HG03460 (cell line): Measurements from ENCODE around the gene TMSB4X.
"Not testable (repeated sequence)": the region's sequence is repeated elsewhere in the genome, so short reads cannot be mapped to it uniquely, and the experiment has no call there.

Source experiments
- ATAC-seq: cut with Tn5 transposase; IDR thresholded peaks from one replicate; pipeline ENCODE4 v1.9.1; 2021; ENCODE audit not compliant: unreplicated experiment

The TMSB4X gene

GRCh38 chrX:12974796-12975669 lies at the start of gene TMSB4X:
TMSB4X (plus strand) TSS chrX:12975110.
- ATAC-seq = peak; percentile 36

GRCh38 chrX:12929701-12930100 lies 45.2 kb upstream of the TMSB4X start:
- no peak for ATAC-seq

- ATAC-seq = no peak
Measured at GRCh38 chrX:12930150-12930549, 44.8 kb upstream of the TMSB4X start.

- ATAC-seq = no peak
Measured at GRCh38 chrX:12932244-12932643, 42.7 kb upstream of the TMSB4X start.

- ATAC-seq = no peak
Measured at GRCh38 chrX:12934850-12935249, 40.1 kb upstream of the TMSB4X start.

GRCh38 chrX:12936947-12937346 lies 38.0 kb upstream of the TMSB4X start:
- ATAC-seq = no peak

GRCh38 chrX:12940471-12940870 lies 34.4 kb upstream of the TMSB4X start:
- not testable (repeated sequence) for ATAC-seq

- not testable (repeated sequence) for ATAC-seq
Measured at GRCh38 chrX:12943592-12943991, 31.3 kb upstream of the TMSB4X start.

GRCh38 chrX:12944452-12944851 lies 30.5 kb upstream of the TMSB4X start:
- not testable (repeated sequence) for ATAC-seq

- no peak for ATAC-seq
Measured at GRCh38 chrX:12945494-12945893, 29.4 kb upstream of the TMSB4X start.

- ATAC-seq = no peak
Measured at GRCh38 chrX:12946406-12946805, 28.5 kb upstream of the TMSB4X start.

GRCh38 chrX:12946838-12947544 lies 27.9 kb upstream of the TMSB4X start:
- no peak for ATAC-seq

GRCh38 chrX:12947545-12948235 lies 27.2 kb upstream of the TMSB4X start:
- no peak for ATAC-seq

GRCh38 chrX:12948495-12948894 lies 26.4 kb upstream of the TMSB4X start:
- ATAC-seq = no peak

- no peak for ATAC-seq
Measured at GRCh38 chrX:12949205-12949926, 25.5 kb upstream of the TMSB4X start.

- peak; percentile 51 for ATAC-seq
Measured at GRCh38 chrX:12949927-12950656, 24.8 kb upstream of the TMSB4X start.

GRCh38 chrX:12950851-12951594 lies 23.9 kb upstream of the TMSB4X start:
- peak; percentile 41 for ATAC-seq

- no peak for ATAC-seq
Measured at GRCh38 chrX:12951595-12951975, 23.3 kb upstream of the TMSB4X start.

- ATAC-seq = no peak
Measured at GRCh38 chrX:12953420-12953819, 21.5 kb upstream of the TMSB4X start.

GRCh38 chrX:12954376-12954775 lies 20.5 kb upstream of the TMSB4X start:
- ATAC-seq = no peak
